Activated CD8-positive, alpha-beta memory T cell treated with anti-CD3 and anti-CD28 coated beads, Interleukin-2, amount 50 U/mL, for 4 hours (primary cell): ENCODE measurements around the gene GABBR2.

Source experiments
- DNase-seq: peaks from one replicate; pipeline ENCODE4 v3.0.0-alpha.2; 2020

The GABBR2 gene

GRCh38 chr9:98427491-98427890 lies 281.2 kb downstream of the GABBR2 start:
- no peak for DNase-seq

DNA sequence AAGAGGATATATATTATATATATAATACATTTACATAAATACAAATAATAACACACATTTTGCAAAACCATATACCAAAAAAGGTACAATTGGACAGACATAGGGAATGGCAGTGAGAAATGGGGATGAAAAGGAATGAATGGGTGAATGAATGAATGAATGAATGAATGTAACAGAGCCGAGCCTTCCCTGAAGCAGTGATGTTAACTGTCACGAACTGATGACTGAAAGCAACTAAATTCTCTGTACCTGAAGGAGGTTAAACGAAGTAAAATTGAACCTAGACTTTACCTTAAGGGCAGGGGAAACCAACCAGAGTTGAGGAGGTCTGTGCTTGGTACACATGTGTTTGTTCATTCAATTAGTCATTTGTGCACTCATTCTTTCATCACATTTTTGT lies 283.7 kb downstream of the GABBR2 start:
- no peak for DNase-seq

GRCh38 chr9:98419260-98419603 lies 289.5 kb downstream of the GABBR2 start:
- DNase-seq, result no peak

DNA sequence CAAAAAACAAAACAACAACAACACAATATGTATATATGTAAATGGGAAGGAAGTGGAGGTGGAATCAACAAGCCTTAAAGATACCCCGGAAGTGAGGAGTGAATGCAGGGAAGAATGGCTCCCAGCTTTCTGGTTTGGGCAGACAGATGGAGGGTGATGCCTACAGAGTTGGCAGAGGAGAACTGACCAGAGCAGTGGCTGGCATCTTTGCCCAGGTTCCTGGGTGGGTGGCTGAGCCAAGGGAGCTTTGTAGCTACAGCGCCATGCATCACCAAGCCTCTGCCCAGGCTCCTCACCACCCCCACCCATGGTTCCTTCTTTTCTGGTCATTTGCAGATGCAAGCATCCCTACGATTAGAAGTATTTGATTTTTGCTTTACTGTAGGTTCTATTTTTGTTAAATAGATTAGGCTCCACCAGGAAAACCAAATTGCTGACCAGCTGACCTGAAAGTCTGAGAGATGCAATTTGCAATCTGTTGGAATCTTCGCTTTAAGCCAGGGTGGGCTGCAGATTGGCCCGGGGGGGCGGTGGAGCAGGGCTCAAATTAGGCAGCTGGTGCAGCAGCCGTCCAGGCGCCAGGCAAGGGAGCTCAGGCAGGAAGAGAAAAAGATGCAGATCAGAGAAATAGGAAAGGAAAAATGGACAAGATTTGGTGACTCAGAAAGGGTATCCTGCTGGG lies 290.0 kb downstream of the GABBR2 start:
- DNase-seq, result no peak

DNA sequence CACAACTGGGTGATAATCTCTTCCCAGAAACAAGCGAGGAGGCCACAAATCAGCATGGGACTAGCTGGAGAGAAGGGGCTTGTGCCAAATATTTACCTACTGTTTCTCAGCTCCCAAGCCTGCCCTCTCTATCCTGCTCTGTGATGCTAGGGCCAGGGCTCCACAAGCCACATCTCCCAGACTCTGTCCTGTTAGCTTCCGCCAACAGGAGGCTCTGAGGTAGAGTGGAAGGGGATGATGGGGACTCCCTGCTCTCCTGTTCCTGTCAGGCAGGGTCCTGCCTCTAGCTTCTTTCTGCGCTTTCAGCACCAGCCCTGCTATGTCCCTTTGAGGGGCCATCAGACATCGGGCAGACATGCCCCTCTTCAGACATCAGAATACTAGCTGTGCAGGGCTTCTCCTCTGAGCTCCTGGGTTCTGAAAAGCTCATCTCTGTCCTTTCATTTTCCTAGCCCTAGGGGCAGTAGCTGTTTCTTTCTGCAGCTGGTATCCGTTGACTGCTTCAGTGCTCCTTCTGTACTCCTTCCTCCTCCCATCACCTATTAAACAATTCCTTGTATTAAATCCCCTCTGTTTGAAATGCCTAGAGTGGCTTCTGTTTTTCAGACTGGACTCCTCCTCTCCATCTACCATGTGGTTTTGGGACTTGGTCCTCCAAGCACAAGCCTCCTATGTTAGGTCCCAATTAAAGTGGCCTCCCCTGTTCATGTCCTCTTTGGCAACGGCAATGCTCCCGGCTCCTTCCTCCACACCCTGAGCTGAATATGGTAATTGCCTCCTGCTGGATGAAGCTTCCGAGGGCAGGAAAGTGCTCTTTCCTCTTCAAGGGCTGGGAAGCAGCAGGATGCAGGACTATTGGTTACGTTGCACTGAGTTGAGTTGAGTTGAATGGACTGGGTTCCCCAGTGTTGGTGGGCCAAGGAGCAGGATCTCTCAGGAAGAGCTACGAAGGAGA lies 292.2 kb downstream of the GABBR2 start:
- no peak for DNase-seq

DNA sequence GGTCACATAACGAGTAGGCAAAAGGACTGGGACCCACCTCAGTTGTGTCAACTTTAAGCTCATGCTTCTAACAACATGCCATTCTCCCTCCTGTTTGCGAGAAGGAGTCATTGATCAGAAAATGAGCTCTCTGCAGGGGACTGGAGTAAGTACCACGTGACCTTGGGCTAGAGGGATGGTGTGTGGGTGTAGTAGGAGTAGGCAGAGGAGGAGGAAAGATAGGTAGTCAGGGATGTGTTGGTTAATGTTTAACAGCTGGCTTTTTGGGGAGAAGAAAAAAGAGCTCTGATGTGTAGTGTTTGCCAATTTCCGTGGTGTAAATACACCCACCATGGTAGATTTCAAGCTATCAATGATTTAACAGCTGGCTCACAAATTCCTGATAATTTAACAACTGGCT lies 293.0 kb downstream of the GABBR2 start:
- DNase-seq, result no peak

DNA sequence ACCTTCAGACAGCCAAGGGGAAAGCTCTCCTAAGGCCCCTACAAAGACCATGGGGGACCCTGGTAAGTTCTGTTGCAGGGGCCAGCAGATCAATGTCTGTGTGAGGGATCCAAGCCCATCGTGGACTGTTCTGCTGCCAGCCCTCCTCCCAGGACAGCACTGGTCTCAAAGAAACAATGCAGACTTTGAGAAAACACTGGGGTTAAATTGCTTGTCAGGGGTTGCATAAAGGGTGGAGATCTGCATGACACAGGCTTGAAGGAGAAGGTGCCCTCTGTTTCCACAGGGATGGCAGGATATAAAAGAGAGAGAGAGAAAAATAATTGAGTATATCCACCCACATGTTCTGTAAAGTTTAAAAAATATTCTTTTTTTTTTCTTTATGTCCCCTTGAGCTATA lies 295.7 kb downstream of the GABBR2 start:
- DNase-seq, result no peak

DNA sequence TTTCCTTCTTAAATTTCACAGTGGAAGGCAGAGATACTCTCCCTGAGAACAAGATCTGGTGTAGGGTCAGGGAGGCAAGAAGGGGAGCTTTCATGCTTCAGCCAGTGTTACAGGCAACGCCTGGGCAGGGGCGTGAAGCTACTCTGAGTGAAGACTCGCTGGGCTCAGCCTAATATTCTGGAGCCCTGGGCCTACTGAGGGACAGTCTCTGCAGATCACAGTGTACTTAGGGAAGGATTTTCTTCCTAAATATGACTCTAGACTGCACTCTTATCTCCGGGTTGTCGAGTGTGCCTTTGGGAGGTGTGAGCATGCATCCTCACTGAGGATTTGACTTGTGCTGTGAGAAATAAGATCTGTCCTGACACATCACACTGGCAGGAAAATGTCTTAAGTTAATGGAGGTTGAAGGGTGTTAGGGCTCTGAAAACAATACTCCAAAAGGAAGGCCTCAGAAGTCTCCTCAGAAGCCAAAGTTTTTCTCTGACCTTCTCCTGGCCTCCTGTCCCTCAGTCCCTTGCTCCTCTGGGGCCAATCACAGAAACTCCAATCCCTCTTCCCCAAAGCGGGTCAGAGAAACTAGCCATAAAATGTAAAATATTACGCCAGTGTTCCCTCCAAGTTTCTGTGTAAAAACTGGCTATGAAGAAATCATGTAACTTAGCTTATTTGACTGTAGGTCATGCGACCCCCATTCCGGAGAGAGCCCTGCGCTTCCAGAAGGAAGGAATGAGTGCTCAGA lies 296.5 kb downstream of the GABBR2 start:
- DNase-seq, result no peak

DNA sequence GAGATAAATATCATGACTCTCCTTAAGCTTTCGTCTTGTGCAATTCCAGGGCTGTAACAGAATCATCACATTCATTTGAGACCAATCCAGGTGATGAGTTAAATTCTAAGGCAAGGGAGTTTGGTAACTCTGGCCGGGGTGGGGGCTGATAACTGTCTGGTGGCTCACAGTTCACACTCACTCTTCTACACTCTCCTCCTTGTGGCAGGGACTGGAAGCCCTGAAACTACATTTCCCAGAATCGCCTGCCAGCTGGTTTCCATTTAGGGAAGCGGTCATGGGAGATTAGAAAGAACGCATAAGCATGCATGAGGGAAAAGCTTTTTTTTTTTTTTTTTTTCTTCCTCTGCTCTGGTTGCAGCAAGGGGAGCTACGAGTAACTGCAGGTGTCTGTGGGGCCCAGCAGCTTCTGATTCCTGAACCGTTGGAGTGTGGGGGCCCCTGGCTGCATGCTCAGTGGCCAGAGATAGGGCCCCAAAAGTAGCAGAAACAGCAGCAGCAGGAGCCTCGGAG lies 298.5 kb downstream of the GABBR2 start:
- no peak for DNase-seq

- no peak for DNase-seq
These were observed 299.0 kb downstream of the GABBR2 start for GRCh38 chr9:98409719-98410118.

DNA sequence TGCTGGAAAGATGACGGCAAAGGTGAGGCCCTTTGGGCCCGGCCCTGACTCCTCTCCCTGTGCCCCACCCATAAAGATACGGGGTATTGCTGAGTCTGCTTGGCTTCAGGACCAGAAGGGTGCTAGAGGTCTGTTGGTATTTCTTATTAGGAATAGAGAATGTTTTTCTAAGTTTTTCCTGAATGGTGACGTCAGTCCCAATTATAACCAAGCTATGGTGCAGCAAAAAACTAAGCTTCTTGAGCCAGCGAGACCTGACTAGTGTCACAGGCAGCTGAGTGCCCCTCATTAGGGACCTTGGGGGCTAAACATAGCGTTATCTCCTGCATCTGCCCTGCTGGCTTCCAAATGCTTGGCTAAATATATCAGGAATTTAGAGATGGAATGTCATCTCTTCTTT lies 302.3 kb downstream of the GABBR2 start:
- DNase-seq, result no peak

DNA sequence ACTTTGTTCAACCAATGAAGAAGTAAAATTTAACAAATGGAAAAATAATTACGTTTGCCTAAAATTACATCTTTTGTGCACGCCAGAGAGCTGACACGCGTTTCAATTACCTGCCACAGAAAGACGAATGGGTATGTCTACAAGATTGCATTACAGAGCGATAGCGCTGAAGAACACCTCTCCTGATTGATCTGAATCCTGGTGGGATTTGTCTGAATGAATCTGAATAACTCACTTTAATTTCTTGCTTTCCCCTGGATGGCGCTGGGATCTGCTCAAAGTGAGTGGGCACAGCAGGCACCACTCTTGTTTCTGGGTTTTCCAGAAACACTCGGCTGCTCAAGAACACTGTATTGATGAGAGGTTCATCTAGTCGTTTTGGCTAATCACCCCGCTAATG lies 304.5 kb downstream of the GABBR2 start:
- no peak for DNase-seq

- no peak for DNase-seq
These were observed 305.0 kb downstream of the GABBR2 start for GRCh38 chr9:98403715-98404114.

- no peak for DNase-seq
These were observed 306.5 kb downstream of the GABBR2 start for GRCh38 chr9:98402019-98402840.

GRCh38 chr9:98401140-98402018 lies 307.4 kb downstream of the GABBR2 start:
- DNase-seq, result no peak

DNA sequence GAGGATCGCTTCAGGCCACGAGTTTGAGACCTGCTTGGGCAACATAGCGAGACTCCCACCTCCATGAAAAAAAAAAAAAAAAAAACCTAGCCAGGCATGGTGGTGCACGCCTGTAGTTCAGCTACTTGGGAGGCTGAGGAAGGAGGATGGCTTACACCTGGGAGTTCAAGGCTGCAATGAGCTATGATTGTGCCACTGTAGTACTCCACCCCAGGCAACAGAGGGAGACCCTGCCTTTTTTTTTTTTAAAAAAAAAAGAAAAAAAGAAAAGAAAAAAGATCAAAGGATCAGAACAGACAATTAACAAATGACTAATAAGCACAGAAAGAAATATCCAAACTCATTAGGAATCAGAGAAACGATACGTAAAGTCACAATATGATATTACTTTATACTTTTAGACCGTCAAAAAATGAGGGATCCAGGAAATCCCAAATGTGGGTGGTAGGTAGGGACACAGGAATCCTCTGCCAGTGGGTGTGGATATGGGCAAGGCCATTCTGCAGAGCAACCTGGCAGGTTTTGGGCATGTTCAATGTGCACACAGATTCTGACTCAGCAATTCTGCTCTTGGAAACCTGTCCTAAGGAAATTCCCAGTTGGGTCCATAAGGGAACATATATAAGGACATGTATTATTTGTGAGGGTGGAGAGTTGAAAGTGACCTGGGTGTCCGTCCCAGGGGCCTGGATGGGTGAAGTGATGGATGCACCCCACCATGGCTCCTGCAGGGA lies 308.6 kb downstream of the GABBR2 start:
- DNase-seq, result no peak

DNA sequence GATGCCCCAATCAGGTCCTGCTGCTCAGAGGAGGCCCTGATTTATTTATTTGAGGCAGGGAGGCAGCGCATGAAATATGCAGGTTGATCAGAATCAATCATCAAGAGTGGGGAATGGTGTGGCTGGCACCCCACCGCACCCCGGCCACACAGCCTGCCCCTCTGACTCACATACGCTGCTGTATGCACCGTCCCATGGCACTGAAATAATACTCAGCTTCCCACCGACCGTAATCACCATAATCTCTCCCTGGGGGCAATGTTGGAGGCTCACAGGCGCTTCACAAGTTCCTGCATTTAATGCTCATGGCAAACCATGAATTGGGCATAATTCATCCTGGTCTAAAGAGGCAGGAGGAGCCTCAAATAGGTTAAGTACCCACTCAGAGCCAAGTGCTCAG lies 312.1 kb downstream of the GABBR2 start:
- no peak for DNase-seq

DNA sequence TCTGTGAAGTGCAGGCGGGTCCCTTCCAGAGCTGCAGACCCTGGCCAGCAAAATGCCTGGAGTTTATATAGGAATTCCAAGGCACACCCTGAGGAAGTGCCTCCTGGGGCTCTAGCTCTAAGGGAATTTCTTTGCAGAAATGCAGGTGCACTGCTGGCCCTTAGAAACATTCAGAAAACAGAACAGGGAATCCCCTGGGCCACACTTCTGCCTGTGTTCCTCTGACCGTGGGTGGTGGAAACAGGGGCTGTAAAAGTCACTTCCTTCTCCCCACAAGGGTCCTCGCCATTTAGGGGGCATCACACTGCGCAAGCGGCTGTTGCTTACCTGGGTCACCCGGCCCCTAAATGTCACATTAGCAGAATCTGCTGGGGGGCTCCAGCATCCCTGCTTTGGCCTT lies 312.5 kb downstream of the GABBR2 start:
- DNase-seq, result no peak

- no peak for DNase-seq
These were observed 316.9 kb downstream of the GABBR2 start for GRCh38 chr9:98391867-98392266.

GRCh38 chr9:98391406-98391805 lies 317.3 kb downstream of the GABBR2 start:
- DNase-seq, result no peak

- DNase-seq, result no peak
These were observed 323.0 kb downstream of the GABBR2 start for GRCh38 chr9:98385751-98386150.
